Measurements from ENCODE around the gene DTX3. TPM values are rescaled to one million over a fixed set of nuclear protein-coding genes. Genes with fewer than 3 reads are reported as not detected.
"Not testable (repeated sequence)": the region's sequence is repeated elsewhere in the genome, so short reads cannot be mapped to it uniquely, and the experiment has no call there.

Gene DTX3
- total RNA-seq, 1 donor from 2014 or later, result 18.3 TPM

DNA sequence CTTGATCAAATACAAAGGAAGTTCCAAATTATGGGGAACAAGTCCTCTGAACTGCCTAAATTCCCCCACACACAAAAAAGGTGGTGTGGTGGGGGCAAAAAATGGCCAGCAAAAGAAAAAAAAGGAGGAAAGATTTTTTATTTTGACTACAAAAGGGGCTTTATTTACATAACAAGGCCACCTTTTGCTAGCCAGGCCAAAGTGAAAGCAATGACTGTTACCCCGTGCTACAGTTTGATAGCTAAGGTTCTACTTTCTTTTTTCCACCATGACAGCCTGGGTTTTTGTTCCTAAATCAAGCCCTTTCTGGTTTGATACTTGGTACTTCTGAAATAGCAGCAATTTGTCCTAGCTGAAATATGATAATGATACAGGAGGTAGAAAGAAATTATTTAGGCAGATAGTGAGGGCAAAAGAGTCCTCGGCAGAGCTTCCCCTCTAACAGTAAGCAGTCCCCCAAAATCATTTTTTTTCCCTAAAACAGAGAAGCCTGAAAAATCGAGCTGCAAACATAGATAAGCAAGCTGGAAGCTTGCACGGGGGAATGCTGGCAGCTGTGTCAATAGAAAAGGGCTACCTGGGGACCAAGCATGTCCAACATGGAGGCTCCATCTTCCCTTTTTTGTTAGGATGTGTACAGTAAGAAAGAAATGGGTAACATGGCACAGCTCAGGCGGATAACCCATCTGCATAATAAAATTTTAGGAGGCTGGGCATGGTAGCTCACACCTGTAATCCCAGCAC, 37.2 kb downstream of the DTX3 start:
- H3K9me3 Mint-ChIP-seq (ENCODE audit: unreplicated experiment), result peaks cover 17% of the 10 kb centered on the region
- H3K27ac Mint-ChIP-seq (ENCODE audit: unreplicated experiment), result no peak overlapping the region
- H3K4me3 Mint-ChIP-seq (ENCODE audit: unreplicated experiment), result no peak overlapping the region
- Histone ChIP-seq H2AFZ (ENCODE audit: low read depth, low read length) (no peak overlapping the region), H3K27ac (ENCODE audit: low read depth, low read length) (no peak overlapping the region), H3K36me3 (ENCODE audit: insufficient read depth, low read length) (no peaks in the 10 kb centered on the region), H3K79me2 (ENCODE audit: insufficient read depth, low read length) (no peaks in the 10 kb centered on the region), H3K4me3 (ENCODE audit: insufficient read depth, low read depth, low read length) (no peak overlapping the region), H3K9me3 (ENCODE audit: insufficient read depth, low read depth, low read length) (no peaks in the 10 kb centered on the region), H3K4me2 (ENCODE audit: low read length) (no peak overlapping the region), H4K20me1 (ENCODE audit: insufficient read depth, low read length) (no peaks in the 10 kb centered on the region), H3K4me1 (ENCODE audit: insufficient read depth, low read length) (no peaks in the 10 kb centered on the region), H3K27me3 (ENCODE audit: insufficient read depth, low read length) (peaks cover 12% of the 10 kb centered on the region), H3K9ac (ENCODE audit: low read length) (no peak overlapping the region)
- no peaks in the 10 kb centered on the region for H3K36me3 Mint-ChIP-seq (ENCODE audit: low read depth, unreplicated experiment)
- no peak for FAIRE-seq
- peaks cover 23% of the 10 kb centered on the region for H3K27me3 Mint-ChIP-seq (ENCODE audit: low read depth, unreplicated experiment)
- no peak for DNase-seq (ENCODE audit: low read depth)
- TF ChIP-seq, protein P1, sequence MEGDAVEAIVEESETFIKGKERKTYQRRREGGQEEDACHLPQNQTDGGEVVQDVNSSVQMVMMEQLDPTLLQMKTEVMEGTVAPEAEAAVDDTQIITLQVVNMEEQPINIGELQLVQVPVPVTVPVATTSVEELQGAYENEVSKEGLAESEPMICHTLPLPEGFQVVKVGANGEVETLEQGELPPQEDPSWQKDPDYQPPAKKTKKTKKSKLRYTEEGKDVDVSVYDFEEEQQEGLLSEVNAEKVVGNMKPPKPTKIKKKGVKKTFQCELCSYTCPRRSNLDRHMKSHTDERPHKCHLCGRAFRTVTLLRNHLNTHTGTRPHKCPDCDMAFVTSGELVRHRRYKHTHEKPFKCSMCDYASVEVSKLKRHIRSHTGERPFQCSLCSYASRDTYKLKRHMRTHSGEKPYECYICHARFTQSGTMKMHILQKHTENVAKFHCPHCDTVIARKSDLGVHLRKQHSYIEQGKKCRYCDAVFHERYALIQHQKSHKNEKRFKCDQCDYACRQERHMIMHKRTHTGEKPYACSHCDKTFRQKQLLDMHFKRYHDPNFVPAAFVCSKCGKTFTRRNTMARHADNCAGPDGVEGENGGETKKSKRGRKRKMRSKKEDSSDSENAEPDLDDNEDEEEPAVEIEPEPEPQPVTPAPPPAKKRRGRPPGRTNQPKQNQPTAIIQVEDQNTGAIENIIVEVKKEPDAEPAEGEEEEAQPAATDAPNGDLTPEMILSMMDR (IDR thresholded peaks at IDR 0.05; ENCODE audit: insufficient read depth, low read depth, low read length), result no peak
- TF ChIP-seq EZH2 (IDR thresholded peaks at IDR 0.05; ENCODE audit: insufficient read depth, low read length), result no peak
- no peaks in the 10 kb centered on the region for H3K4me1 Mint-ChIP-seq (ENCODE audit: low read depth, unreplicated experiment)

DNA sequence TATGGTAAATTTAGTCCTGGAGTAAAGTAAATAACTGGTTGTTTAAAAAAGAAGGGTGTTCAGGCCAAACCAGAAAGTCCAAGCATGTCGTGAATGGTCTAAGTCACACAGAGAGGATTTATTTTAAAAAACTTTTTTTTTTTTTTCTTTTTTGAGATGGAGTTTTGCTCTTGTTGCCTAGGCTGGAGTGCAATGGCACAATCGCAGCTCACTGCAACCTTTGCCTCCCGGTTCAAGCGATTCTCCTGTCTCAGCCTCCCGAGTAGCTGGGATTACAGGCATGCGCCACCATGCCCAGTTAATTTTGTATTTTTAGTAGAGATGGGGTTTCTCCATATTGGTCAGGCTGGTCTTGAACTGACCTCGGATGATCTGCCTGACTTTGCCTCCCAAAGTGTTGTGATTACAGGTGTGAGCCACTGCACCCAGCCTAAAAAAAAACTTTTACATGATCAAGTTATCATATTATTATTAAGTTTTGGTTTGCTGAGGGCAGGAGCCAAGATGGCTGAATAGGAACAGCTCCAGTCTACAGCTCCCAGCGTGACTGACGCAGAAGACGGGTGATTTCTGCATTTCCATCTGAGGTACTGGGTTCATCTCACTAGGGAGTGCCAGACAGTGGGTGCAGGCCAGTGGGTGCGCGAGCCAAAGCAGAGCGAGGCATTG, 41.5 kb downstream of the DTX3 start:
- H3K4me3 Mint-ChIP-seq (ENCODE audit: unreplicated experiment); FAIRE-seq; DNase-seq (ENCODE audit: low read depth); H3K4me2 ChIP-seq (ENCODE audit: low read length); H3K79me2 ChIP-seq (ENCODE audit: insufficient read depth, low read length); H3K4me1 ChIP-seq (ENCODE audit: insufficient read depth, low read length); H3K36me3 ChIP-seq (ENCODE audit: insufficient read depth, low read length); H3K27ac ChIP-seq (ENCODE audit: low read depth, low read length); H2AFZ ChIP-seq (ENCODE audit: low read depth, low read length); H3K9ac ChIP-seq (ENCODE audit: low read length); H3K4me1 Mint-ChIP-seq (ENCODE audit: low read depth, unreplicated experiment); H3K27me3 ChIP-seq (ENCODE audit: insufficient read depth, low read length); H3K27ac Mint-ChIP-seq (ENCODE audit: unreplicated experiment); H3K4me3 ChIP-seq (ENCODE audit: insufficient read depth, low read depth, low read length); H3K36me3 Mint-ChIP-seq (ENCODE audit: low read depth, unreplicated experiment); H3K27me3 Mint-ChIP-seq (ENCODE audit: low read depth, unreplicated experiment); H4K20me1 ChIP-seq (ENCODE audit: insufficient read depth, low read length); H3K9me3 ChIP-seq (ENCODE audit: insufficient read depth, low read depth, low read length): not testable (repeated sequence)
- peaks cover 13% of the 10 kb centered on the region for H3K9me3 Mint-ChIP-seq (ENCODE audit: unreplicated experiment)

DNA sequence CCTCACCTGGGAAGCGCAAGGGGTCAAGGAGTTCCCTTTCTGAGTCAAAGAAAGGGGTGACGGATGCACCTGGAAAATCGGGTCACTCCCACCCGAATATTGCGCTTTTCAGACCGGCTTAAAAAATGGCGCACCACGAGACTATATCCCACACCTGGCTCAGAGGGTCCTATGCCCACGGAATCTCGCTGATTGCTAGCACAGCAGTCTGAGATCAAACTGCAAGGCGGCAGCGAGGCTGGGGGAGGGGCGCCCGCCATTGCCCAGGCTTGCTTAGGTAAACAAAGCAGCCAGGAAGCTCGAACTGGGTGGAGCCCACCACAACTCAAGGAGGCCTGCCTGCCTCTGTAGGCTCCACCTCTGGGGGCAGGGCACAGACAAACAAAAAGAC, 42.0 kb downstream of the DTX3 start:
- H4K20me1 ChIP-seq (ENCODE audit: insufficient read depth, low read length); H3K9ac ChIP-seq (ENCODE audit: low read length); FAIRE-seq; H3K36me3 ChIP-seq (ENCODE audit: insufficient read depth, low read length); H3K4me3 Mint-ChIP-seq (ENCODE audit: unreplicated experiment); H3K4me1 Mint-ChIP-seq (ENCODE audit: low read depth, unreplicated experiment); H3K4me3 ChIP-seq (ENCODE audit: insufficient read depth, low read depth, low read length); H3K79me2 ChIP-seq (ENCODE audit: insufficient read depth, low read length); H3K27ac ChIP-seq (ENCODE audit: low read depth, low read length); H3K36me3 Mint-ChIP-seq (ENCODE audit: low read depth, unreplicated experiment); H3K4me1 ChIP-seq (ENCODE audit: insufficient read depth, low read length); H2AFZ ChIP-seq (ENCODE audit: low read depth, low read length); H3K9me3 ChIP-seq (ENCODE audit: insufficient read depth, low read depth, low read length); H3K27me3 Mint-ChIP-seq (ENCODE audit: low read depth, unreplicated experiment); H3K27me3 ChIP-seq (ENCODE audit: insufficient read depth, low read length); DNase-seq (ENCODE audit: low read depth); H3K27ac Mint-ChIP-seq (ENCODE audit: unreplicated experiment); H3K4me2 ChIP-seq (ENCODE audit: low read length): not testable (repeated sequence)
- H3K9me3 Mint-ChIP-seq (ENCODE audit: unreplicated experiment), result peaks cover 13% of the 10 kb centered on the region
